Prostate gland (tissue), 2 donors: ENCODE data around the gene TRAF3.

ENCODE experiments used
- POLR2A ChIP-seq: fragments of 450-650 bp; IDR thresholded peaks from one replicate; pipeline ENCODE4 v1.6.1; 2016; ENCODE audit warnings: antibody characterized with exemption, mild to moderate bottlenecking
- POLR2AphosphoS5 ChIP-seq: sonication (generic); formaldehyde crosslinking; IDR thresholded peaks from one replicate; pipeline ENCODE4 v1.6.1; 2017; ENCODE audit warnings: antibody characterized with exemption
- TF ChIP-seq, protein P1 (sequence below), 4 experiments: fragments of 200-600 bp in 2 of 4; fragments of 450-650 bp in 2 of 4; sonication (generic) in 2 of 4; IDR thresholded peaks; 1 replicate in 3 of 4; 2 replicates in 1 of 4; pipeline ENCODE4 v1.5.1; 2016 to 2019; ENCODE audit warnings: antibody characterized with exemption in 4 of 4, mild to moderate bottlenecking in 2 of 4, moderate library complexity in 2 of 4

DNA sequence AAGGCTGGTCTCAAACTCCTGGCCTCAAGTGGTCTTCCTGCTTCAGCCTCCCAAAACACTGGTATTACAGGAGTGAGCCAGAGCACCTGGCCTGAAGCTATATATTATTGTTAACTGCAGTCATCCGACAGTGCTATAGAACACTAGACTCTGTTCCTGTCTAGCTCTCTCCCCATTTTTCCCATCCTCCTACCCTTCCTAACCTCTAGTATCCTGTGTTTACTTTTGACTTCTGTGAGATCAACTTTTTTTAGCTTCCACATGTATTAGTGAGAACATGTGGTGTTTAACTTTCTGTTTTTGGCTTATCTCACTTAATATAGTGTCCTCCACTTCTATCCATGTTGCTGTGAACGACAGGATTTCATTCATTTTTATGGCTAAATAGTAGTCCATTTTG, 34.7 kb downstream of the TRAF3 start:
- TF ChIP-seq, protein P1, sequence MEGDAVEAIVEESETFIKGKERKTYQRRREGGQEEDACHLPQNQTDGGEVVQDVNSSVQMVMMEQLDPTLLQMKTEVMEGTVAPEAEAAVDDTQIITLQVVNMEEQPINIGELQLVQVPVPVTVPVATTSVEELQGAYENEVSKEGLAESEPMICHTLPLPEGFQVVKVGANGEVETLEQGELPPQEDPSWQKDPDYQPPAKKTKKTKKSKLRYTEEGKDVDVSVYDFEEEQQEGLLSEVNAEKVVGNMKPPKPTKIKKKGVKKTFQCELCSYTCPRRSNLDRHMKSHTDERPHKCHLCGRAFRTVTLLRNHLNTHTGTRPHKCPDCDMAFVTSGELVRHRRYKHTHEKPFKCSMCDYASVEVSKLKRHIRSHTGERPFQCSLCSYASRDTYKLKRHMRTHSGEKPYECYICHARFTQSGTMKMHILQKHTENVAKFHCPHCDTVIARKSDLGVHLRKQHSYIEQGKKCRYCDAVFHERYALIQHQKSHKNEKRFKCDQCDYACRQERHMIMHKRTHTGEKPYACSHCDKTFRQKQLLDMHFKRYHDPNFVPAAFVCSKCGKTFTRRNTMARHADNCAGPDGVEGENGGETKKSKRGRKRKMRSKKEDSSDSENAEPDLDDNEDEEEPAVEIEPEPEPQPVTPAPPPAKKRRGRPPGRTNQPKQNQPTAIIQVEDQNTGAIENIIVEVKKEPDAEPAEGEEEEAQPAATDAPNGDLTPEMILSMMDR (IDR thresholded peaks at IDR 0.05) = no peak
- TF ChIP-seq POLR2AphosphoS5 = no peak
- no peak for TF ChIP-seq POLR2A
